ENCODE data around the gene ELN.

DNA sequence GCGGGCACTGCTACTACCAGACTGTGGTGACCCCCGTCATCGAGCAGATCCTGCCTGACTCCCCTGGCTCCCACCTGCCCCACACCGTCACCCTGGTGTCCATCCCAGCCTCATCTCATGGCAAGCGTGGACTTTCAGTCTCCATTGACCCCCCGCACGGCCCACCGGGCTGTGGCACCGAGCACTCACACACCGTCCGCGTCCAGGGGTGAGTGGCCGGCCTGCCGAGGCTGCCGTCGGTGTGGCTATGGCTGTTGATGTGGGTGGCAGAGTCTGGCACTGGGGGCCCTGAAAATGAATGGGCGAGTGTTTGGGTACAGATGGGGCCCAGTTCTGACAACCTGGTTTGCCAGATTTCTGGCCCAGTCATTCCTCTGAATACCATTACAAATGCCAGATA is 71.1 kb downstream of the ELN start:
- TF ChIP-seq CEBPB (IDR thresholded peaks at IDR 0.05) (no peak), EGR1 (IDR thresholded peaks at IDR 0.05) (no peak), TCF12 (IDR thresholded peaks at IDR 0.05; ENCODE audit: low read depth) (no peak), EP300 (IDR thresholded peaks at IDR 0.05; ENCODE audit: borderline replicate concordance) (no peak)
- TF ChIP-seq, protein P1, sequence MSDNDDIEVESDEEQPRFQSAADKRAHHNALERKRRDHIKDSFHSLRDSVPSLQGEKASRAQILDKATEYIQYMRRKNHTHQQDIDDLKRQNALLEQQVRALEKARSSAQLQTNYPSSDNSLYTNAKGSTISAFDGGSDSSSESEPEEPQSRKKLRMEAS (IDR thresholded peaks at IDR 0.05) = no peak
- TF ChIP-seq, protein P2, sequence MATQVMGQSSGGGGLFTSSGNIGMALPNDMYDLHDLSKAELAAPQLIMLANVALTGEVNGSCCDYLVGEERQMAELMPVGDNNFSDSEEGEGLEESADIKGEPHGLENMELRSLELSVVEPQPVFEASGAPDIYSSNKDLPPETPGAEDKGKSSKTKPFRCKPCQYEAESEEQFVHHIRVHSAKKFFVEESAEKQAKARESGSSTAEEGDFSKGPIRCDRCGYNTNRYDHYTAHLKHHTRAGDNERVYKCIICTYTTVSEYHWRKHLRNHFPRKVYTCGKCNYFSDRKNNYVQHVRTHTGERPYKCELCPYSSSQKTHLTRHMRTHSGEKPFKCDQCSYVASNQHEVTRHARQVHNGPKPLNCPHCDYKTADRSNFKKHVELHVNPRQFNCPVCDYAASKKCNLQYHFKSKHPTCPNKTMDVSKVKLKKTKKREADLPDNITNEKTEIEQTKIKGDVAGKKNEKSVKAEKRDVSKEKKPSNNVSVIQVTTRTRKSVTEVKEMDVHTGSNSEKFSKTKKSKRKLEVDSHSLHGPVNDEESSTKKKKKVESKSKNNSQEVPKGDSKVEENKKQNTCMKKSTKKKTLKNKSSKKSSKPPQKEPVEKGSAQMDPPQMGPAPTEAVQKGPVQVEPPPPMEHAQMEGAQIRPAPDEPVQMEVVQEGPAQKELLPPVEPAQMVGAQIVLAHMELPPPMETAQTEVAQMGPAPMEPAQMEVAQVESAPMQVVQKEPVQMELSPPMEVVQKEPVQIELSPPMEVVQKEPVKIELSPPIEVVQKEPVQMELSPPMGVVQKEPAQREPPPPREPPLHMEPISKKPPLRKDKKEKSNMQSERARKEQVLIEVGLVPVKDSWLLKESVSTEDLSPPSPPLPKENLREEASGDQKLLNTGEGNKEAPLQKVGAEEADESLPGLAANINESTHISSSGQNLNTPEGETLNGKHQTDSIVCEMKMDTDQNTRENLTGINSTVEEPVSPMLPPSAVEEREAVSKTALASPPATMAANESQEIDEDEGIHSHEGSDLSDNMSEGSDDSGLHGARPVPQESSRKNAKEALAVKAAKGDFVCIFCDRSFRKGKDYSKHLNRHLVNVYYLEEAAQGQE (IDR thresholded peaks at IDR 0.05; ENCODE audit: low read depth) = no peak
